Ovary (tissue), 1 donor: ENCODE results near the gene EMD.

Source experiments
- EP300 ChIP-seq: sonication (generic); formaldehyde crosslinking; IDR thresholded peaks from one replicate; pipeline ENCODE4 v1.6.1; 2017; ENCODE audit warnings: antibody characterized with exemption
- POLR2A ChIP-seq: fragments of 450-650 bp; IDR thresholded peaks from one replicate; pipeline ENCODE4 v1.6.1; 2017; ENCODE audit warnings: antibody characterized with exemption, mild to moderate bottlenecking, moderate library complexity

DNA sequence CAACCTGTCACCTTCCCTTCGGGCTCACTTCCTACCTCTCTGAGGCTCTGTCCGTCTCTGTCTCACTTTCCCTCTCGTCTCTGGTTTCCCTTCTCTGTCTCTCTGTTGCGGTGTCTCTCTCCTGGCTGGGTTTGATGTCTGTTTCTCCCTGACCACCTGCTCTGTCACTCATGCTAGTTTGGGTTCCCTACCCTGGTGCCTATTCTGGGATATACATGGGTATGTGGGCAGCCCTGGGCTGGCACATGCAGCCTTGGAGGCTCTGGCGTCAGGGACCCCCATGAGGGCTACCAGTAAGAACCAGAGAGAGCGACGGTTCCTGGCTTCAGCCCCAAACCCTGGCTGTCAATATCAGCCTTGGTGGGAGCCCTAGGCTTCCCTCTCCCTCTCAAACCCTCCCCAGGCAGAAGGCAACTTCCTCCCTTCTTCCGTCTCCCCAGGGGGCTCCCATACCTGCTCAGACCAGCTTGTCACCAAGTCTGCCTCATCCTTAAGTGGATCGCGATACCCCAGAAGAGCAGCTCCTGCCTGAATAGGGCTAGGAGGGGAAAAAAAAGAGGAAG lies 29.6 kb downstream of the EMD start:
- TF ChIP-seq EP300 (no peak), POLR2A (no peak)
